Chondrocyte (in vitro differentiated cells): Measurements from ENCODE around the gene VAMP4. TPM values are rescaled to one million over a fixed set of nuclear protein-coding genes. Genes with fewer than 3 reads are reported as not detected.

Experiments
- DNase-seq: peaks from one replicate; pipeline ENCODE4 v3.0.0; 2021; ENCODE audit warnings: mixed read lengths, low spot score
- H3K27ac Mint-ChIP-seq: one replicate; pipeline ENCODE4 v1.8.0; 2021; ENCODE audit warnings: mild to moderate bottlenecking, moderate library complexity, mixed read lengths; ENCODE audit not compliant: unreplicated experiment
- H3K27me3 Mint-ChIP-seq: 2 replicates; pipeline ENCODE4 v1.8.0; 2021; ENCODE audit warnings: low read depth, mixed read lengths
- H3K36me3 Mint-ChIP-seq: 2 replicates; pipeline ENCODE4 v1.8.0; 2021; ENCODE audit warnings: low read depth, mixed read lengths
- H3K4me1 Mint-ChIP-seq: 2 replicates; pipeline ENCODE4 v1.8.0; 2021; ENCODE audit warnings: low read depth, mild to moderate bottlenecking, mixed read lengths
- H3K4me3 Mint-ChIP-seq: one replicate; pipeline ENCODE4 v1.8.0; 2021; ENCODE audit warnings: mild to moderate bottlenecking, moderate library complexity, mixed read lengths; ENCODE audit not compliant: unreplicated experiment
- H3K9me3 Mint-ChIP-seq: 2 replicates; pipeline ENCODE4 v1.8.0; 2021; ENCODE audit warnings: low read depth, mixed read lengths
- CTCF ChIP-seq: fragments of 200-600 bp; sonication (generic); IDR thresholded peaks from 2 replicates; pipeline ENCODE4 v1.5.0; 2021; ENCODE audit warnings: antibody characterized with exemption, mild to moderate bottlenecking, moderate library complexity
- long read RNA-seq: library from polyadenylated mRNA; stranded (forward); transcript quantifications from one replicate; pipeline ENCODE4 v2.0.0, GENCODE V29; 2021
- total RNA-seq: library from RNA; stranded (reverse); gene quantifications from 3 replicates; pipeline ENCODE4 v1.2.1, GENCODE V29; 2021

The VAMP4 gene
- total RNA-seq: 14.8 to 17.7 TPM (median 16.7 TPM) in 3 replicates
- long read RNA-seq, full-length matches to known transcripts: 43 of 57 reads
- long read RNA-seq, partial matches to known transcripts: 3 of 57 reads
- long read RNA-seq, other reads (novel, unspliced or antisense): 11 of 57 reads

GRCh38 chr1:171741872-171742576, at the start of gene VAMP4:
VAMP4 (minus strand) TSS chr1:171742065; CDS start chr1:171738414, 3,651 bp downstream.
- Mint-ChIP-seq H3K4me3 (peak within 1 kb of the TSS; percentile 99), H3K4me1 (peaks cover 39% of the 10 kb centered on the region), H3K36me3 (peaks cover under 1% of the 10 kb centered on the region), H3K27me3 (no peaks in the 10 kb centered on the region), H3K9me3 (no peaks in the 10 kb centered on the region), H3K27ac (peak within 1 kb of the TSS; percentile 99)
- DNase-seq: peak; percentile 93
- TF ChIP-seq CTCF: peak; percentile 14

GRCh38 chr1:171790318-171790717, 48.5 kb upstream of the VAMP4 start:
- peaks cover 41% of the 10 kb centered on the region for H3K36me3 Mint-ChIP-seq
- peaks cover 15% of the 10 kb centered on the region for H3K4me1 Mint-ChIP-seq
- no peak for DNase-seq
- H3K9me3 Mint-ChIP-seq: no peaks in the 10 kb centered on the region
- H3K27me3 Mint-ChIP-seq: no peaks in the 10 kb centered on the region
- H3K27ac Mint-ChIP-seq: no peak overlapping the region
- TF ChIP-seq CTCF: no peak
- H3K4me3 Mint-ChIP-seq: no peak overlapping the region

GRCh38 chr1:171788696-171789095, 46.8 kb upstream of the VAMP4 start:
- H3K4me1 Mint-ChIP-seq: peaks cover 16% of the 10 kb centered on the region
- no peaks in the 10 kb centered on the region for H3K27me3 Mint-ChIP-seq
- no peak overlapping the region for H3K4me3 Mint-ChIP-seq
- peaks cover 37% of the 10 kb centered on the region for H3K36me3 Mint-ChIP-seq
- DNase-seq: no peak
- no peak overlapping the region for H3K27ac Mint-ChIP-seq
- no peak for TF ChIP-seq CTCF
- H3K9me3 Mint-ChIP-seq: no peaks in the 10 kb centered on the region

- H3K36me3 Mint-ChIP-seq: peaks cover 39% of the 10 kb centered on the region
- no peaks in the 10 kb centered on the region for H3K27me3 Mint-ChIP-seq
- no peak for TF ChIP-seq CTCF
- H3K9me3 Mint-ChIP-seq: no peaks in the 10 kb centered on the region
- H3K4me3 Mint-ChIP-seq: no peak overlapping the region
- peaks cover 22% of the 10 kb centered on the region for H3K4me1 Mint-ChIP-seq
- DNase-seq: no peak
- H3K27ac Mint-ChIP-seq: no peak overlapping the region
Measured at GRCh38 chr1:171787686-171788480, 46.0 kb upstream of the VAMP4 start.

- Mint-ChIP-seq H3K27me3 (no peaks in the 10 kb centered on the region), H3K4me1 (peaks cover 35% of the 10 kb centered on the region), H3K9me3 (no peaks in the 10 kb centered on the region), H3K27ac (no peak overlapping the region), H3K36me3 (peaks cover 33% of the 10 kb centered on the region), H3K4me3 (no peak overlapping the region)
- no peak for TF ChIP-seq CTCF
- no peak for DNase-seq
Measured at GRCh38 chr1:171786534-171786933, 44.7 kb upstream of the VAMP4 start.
